ENCODE data around the gene EPYC.

The EPYC gene

DNA sequence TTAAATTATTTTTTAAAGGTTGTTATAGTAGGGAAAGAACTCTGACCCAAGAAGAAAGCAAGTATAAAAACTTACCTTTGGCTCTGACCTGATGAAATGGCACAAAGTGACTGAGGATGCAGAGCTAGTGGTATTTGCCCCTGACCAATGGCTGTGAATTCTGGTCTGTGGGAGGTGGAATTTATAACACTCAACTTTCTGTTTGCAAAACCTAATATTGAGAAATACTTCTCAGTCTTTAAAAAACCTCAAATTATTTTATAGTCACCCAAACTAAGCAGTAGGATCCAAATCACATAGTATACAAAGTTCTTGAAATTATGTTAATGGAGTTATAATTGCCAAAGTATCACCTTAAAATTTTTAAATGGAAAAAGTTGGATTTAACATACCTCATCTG is at the start of gene EPYC:
TSS of gene EPYC (minus strand) at position 101 of the 400 bp plus-strand sequence. CDS start 2,407 bp downstream, outside the sequence.
- DNase-seq: no peak

- no peak for DNase-seq
Measured at GRCh38 chr12:91053951-91054715, 49.4 kb upstream of the EPYC start.

- no peak for DNase-seq
Measured at GRCh38 chr12:91052026-91052425, 47.3 kb upstream of the EPYC start.

DNA sequence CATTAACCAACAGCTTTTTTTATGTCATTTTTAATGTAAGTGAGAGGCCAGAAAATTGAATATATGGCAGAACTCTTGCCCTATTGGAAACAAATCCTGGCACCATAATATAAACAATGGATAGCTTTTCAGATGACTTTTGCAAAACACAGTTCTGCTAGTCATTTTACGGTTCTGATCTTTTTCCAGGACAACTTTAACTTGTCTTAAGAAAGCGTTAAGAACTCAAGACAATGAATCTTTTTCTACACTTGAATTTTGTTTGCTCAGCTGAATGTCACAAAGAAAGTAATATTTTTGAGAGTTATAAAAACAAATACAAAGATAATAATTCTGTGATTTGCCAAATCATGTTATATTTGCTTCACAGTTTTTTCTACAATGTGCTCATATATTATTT is 39.8 kb upstream of the EPYC start:
- DNase-seq: no peak

DNA sequence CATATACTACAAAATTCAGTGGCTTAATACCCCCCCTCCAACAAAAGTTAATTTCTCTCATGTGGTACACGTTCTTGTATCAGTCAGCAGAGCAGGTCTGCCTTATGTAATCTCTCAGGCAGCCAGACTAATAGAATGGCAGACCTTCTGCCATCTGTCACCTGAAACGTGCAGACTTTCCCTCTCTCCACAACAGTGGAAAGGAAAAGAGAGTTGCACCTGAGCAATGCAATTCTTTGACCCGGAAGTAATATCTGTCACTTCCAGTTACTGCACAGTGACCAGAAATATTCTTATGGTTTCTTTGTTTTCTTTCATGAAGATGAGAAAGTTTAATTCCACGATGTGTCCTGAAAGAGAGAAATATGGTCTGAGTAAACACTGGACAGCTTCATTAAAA is 38.6 kb upstream of the EPYC start:
- no peak for DNase-seq

- DNase-seq: no peak
Measured at GRCh38 chr12:91040096-91040755, 35.5 kb upstream of the EPYC start.

- DNase-seq: no peak
Measured at GRCh38 chr12:91037276-91037675, 32.5 kb upstream of the EPYC start.

DNA sequence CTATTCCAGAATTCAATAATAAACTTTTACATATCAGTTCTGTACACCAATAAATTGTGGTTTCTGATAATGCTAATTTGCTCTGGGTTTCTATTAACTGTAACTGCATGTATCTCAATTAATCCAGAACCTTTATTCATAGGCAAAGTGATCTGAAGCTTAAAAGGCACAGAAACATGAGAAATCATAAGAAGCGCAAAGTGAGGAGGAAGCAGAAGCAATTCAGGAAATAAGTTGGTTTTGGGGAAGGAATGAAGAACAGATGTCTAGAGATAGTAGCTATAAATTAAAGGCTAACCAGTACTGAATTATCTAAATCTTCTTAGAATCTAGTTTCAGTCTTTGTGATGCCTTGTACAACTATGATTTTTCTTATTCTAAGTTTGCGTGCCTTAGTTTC is 28.5 kb upstream of the EPYC start:
- DNase-seq: no peak

- DNase-seq: no peak
Measured at GRCh38 chr12:91023326-91024004, 18.7 kb upstream of the EPYC start.

DNA sequence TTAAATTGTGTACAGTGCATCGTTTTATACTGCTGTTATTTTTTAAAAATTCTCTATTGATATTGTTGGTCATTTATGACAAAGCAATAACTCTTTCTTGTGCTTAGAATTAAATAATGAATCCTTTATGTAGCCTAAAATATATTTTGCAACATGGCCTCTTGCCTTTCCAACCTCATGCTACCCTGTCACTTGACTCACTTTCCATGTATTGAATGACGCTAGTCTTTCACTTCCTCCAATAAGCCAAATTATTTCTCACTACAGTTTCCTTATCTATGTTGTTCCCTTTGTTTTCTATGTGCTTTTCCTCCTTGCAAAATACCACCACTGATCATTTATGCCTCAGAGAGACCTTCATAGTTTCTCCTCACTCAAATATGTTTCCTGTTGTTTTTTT is 16.3 kb upstream of the EPYC start:
- DNase-seq: no peak

GRCh38 chr12:91019455-91019854 is 14.7 kb upstream of the EPYC start:
- no peak for DNase-seq

GRCh38 chr12:91017511-91018263 is 12.9 kb upstream of the EPYC start:
- no peak for DNase-seq

DNA sequence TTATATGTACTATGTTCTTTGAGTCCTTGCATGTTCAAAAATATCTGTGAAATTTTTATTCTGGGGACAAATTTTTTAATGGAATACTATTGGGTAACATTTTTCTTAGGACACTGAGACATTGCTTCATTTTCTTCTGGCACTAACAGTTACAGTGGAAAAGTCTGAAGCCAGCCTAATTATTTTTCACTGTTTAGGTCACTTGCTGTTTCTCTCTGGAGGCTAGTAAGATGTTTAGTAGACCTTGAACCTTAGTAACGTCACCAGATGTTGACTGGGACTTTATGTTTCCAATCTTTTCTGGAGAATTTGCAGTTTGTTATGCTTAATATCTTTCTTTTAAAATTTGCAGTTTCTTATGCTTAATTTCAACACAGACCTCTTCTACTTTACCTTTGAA is 12.3 kb upstream of the EPYC start:
- no peak for DNase-seq

- DNase-seq: no peak
Measured at GRCh38 chr12:91009319-91009950, 4.7 kb upstream of the EPYC start.

DNA sequence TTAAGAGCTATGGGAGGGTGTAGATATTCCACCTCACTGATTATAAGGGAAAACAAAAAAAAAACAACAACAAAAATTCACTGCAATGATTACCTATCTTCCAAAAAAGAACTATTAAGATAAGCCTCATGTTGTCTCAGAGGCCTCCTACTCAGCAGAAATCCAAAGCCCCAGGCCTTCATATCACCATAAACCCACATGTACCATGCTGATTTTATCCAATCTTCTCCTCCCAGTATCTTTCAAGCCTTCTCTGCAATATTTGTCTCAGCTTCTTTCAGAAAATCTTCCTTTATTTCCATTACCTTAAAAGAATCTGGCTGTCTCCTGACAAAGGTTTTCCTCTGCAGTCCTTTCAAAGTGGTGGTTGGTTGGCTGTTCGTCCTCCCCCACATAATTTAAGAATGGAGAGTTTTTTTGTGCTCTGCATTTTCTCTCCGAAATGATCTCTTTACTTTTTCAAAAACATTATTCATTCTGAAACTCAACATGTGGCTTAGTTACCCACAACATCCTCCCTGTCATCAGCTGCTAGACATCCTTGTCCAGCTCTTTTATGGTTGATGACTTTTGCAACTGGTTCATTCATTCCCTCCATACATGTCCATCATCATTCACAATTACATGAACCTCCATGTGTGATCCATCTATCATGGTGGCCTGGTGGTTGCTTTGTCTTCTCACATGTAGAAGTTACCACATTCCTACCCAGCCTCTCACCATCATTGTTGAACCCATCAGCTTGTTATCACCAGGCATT is 2.9 kb upstream of the EPYC start:
- DNase-seq: no peak

GRCh38 chr12:91003737-91004136 is 1.0 kb downstream of the EPYC start:
- no peak for DNase-seq

- no peak for DNase-seq
Measured at GRCh38 chr12:91001306-91001705, 3.5 kb downstream of the EPYC start.

DNA sequence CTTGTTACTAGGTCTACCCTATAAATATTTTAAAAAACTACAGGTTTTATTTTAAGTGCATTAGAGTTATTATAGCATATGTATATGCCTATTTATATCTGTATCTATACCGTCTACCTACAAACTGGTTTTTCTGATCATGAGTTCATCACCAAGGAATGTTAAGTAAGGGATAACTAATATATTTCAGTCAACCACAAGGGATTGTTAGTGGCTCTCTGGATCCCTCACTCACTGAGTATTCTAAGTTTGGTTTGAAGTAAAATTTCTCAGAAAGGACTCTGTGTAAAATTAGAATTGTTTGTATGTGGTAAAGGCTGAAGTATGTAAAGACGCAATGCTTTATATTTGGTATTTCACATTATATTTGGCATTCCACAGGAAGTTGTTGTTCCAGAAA is 4.8 kb downstream of the EPYC start:
- no peak for DNase-seq

- no peak for DNase-seq
Measured at GRCh38 chr12:90999527-90999926, 5.2 kb downstream of the EPYC start.

DNA sequence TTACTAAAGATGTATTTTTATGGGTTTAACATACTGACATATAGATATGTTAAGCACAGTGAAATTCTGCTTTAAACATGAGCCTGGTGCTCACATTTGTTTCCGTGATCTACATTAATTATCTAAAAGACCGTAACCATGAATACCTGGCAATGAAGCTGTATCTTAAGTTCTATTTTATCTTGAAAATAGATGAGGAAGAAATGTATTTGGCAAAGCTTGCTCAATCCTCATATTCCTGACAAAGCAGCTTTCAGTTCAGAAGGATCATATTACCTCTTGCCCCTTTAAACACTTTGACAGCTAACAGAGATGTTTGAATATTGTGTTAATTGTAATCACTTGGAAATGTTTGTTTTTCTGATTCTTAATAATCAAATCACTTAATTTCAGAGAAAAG is 9.8 kb downstream of the EPYC start:
- no peak for DNase-seq

GRCh38 chr12:90991952-90992465 is 12.8 kb downstream of the EPYC start:
- DNase-seq: no peak

DNA sequence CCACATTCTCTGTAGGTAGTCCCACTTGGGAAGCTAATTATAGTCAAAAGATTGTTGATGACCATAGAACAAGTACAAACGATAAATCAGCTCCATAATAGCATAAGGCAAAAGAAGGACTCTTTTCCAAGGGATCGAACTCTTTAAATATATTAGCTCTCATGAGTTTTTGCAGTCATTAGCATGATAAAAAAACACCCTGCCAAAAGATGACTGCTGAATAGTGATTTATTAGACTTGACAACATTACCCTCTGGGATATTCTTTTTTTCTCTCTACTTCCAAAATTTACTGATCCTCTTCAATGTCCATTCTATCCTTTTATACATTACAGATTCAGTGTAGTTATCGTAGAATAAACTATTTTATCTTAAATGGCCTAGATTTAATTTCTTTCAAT is 14.2 kb downstream of the EPYC start:
- DNase-seq: no peak

Measured in stimulated activated CD4-positive, alpha-beta T cell treated with anti-CD3 and anti-CD28 coated beads, Interleukin-4, amount 100 ng/mL, for 4 hours (primary cell).